ENCODE data around the gene FAM120B.

The FAM120B gene

DNA sequence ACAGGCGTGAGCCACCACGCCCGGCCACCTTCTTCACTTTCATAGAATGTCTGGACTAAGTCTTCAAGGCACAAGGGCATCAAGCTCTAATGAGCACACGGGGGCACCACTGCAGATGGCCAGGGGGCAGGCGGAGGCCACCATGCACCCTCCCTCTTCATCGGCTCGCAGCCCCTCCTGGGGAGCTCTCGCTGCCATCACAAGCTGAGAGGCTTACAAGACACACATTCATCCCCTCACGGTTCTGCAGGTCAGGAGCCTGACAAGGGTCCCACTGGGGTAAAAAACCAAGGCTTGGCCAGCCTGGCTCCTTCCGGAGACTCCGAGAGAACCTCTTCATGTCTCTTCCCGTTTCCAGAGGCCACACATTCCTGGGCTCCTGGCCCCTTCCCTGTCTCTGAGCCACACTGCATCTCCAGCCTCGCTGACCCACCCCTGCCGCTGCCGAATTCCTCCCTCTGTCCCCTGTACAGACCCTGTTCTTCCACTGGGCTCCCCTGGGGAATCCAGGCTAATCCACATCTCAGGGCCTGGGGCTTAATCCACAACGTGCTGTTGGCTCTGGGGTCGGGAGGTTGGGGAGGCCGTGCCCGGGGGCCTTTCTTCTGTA, 35.5 kb upstream of the FAM120B start:
- in situ Hi-C loops (cut with HindIII; ENCODE audit: low sequenced_read_pairs), result loop anchor here (25.0 kb wide), 1 partner anchor 434 kb away; no protein-coding TSS in a partner anchor

DNA sequence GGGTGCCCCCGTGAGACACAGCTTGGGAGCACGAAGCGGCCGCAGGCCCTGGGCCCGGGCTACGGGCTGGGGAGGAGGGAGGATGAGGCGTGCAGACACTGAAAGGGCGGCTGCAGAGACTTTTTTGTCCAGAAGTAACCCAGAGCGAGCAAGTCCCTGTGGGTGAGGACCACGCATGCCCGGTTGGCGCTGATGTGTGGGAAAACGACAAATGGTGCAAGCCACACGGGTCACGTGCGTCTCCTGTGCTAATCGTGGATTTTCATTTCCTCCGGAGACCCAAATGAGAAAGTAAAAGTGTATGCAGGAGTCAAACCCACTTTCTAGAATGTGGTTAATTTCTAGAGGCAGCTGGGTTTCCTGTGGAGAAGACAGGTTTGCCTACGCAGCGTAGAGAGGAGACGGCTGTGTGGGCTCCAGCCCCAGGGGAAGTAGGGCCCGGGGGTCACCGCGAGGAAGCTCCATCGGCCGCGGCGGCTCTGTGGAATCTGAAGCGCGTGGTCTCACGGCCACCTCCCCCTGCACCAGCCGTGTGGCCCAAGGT, 34.7 kb upstream of the FAM120B start:
- in situ Hi-C loops (cut with HindIII; ENCODE audit: low sequenced_read_pairs), result loop anchor here (25.0 kb wide), 1 partner anchor 435 kb away; no protein-coding TSS in a partner anchor

GRCh38 chr6:170272341-170273065, 34.1 kb upstream of the FAM120B start:
- in situ Hi-C loops (cut with HindIII; ENCODE audit: low sequenced_read_pairs), result loop anchor here (25.0 kb wide), 1 partner anchor 435 kb away; no protein-coding TSS in a partner anchor

DNA sequence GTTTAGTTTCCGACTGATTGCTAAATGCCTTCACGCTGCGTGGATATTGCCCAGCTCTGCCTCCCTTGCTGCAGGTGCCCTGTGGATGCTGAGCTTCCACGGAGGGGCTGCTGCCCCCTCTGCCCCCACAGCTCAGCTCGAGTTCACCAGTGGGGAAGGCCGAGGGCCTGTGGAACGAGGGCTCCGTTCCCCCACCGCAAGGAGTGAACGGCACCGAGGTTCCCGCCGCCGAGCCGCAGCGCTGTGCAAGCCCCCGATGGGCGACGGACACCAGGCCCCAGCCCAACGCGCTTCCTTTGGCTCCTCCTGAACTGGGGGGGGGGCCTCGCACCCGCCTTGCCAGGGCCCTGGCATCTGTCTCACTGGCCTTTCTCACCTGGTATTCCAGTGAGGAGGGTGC, 33.4 kb upstream of the FAM120B start:
- in situ Hi-C loops (cut with HindIII; ENCODE audit: low sequenced_read_pairs), result loop anchor here (25.0 kb wide), 1 partner anchor 436 kb away; no protein-coding TSS in a partner anchor

DNA sequence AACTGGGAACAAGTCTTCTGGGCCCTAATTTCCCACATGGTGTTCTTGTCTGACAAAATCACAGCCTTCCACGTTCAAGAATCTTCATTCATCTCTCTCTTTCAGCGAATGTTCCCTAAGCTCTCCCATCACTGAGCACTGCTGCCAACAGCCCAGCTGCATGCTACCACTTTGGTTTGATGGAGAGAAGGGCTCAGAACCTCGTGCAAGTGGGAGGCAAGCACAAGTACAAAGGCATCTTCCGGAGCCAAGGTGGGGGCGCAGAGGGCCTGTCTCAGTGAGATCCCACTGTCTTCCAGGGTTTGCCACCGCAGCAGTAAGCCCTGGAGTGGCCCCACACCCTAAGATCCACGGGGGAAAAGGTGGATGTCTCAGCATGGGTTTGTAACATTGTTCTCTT, 32.9 kb upstream of the FAM120B start:
- in situ Hi-C loops (cut with HindIII; ENCODE audit: low sequenced_read_pairs), result loop anchor here (25.0 kb wide), 1 partner anchor 436 kb away; no protein-coding TSS in a partner anchor

DNA sequence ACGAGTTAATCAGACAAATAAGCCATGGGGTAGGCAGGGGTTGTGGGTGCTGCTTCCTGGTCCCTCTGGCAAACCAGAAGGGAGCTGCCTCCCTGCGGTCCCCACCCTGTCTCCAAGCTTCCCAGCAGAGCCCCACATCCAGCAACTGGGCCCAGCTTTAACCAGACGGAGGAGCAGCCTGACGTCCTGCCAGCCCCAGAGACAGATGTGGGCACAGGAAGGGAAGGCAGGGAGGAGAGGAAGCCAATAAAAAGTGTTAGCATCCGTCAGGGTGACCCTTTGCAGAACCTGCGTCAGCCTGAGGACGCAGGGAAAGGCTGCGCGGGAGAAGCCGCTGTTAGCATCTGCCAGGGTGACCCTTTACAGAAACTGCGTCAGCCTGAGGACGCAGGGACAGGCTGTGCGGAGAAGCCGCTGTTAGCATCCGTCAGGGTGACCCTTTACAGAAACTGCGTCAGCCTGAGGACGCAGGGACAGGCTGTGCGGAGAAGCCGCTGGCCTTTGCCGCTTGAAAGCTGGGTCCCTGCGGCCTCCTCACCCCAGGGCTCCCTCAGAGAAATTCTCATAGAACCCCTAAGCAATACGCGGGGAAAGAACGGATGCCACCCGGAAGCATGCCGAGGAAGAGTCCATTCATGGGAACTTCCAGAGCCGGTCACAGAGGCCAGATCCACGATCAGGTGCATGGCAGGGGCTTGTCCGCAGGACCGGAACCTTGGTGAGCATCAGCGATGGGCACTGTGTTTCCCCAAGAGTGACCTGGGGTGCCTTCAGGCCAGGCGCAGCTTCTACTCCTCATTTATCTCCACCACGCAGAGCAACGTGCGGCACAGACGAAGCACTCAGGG, 31.6 kb upstream of the FAM120B start:
- in situ Hi-C loops (cut with HindIII; ENCODE audit: low sequenced_read_pairs), result loop anchor here (25.0 kb wide), 1 partner anchor 438 kb away; no protein-coding TSS in a partner anchor

- in situ Hi-C loops (cut with HindIII; ENCODE audit: low sequenced_read_pairs), result no loop called here
These were observed 30.0 kb upstream of the FAM120B start for GRCh38 chr6:170276369-170277057.

- in situ Hi-C loops (cut with HindIII; ENCODE audit: low sequenced_read_pairs), result no loop called here
These were observed 28.4 kb upstream of the FAM120B start for GRCh38 chr6:170277893-170278742.

- in situ Hi-C loops (cut with HindIII; ENCODE audit: low sequenced_read_pairs), result no loop called here
These were observed 27.8 kb upstream of the FAM120B start for GRCh38 chr6:170278743-170279094.

- in situ Hi-C loops (cut with HindIII; ENCODE audit: low sequenced_read_pairs), result no loop called here
These were observed 27.1 kb upstream of the FAM120B start for GRCh38 chr6:170279426-170279825.

DNA sequence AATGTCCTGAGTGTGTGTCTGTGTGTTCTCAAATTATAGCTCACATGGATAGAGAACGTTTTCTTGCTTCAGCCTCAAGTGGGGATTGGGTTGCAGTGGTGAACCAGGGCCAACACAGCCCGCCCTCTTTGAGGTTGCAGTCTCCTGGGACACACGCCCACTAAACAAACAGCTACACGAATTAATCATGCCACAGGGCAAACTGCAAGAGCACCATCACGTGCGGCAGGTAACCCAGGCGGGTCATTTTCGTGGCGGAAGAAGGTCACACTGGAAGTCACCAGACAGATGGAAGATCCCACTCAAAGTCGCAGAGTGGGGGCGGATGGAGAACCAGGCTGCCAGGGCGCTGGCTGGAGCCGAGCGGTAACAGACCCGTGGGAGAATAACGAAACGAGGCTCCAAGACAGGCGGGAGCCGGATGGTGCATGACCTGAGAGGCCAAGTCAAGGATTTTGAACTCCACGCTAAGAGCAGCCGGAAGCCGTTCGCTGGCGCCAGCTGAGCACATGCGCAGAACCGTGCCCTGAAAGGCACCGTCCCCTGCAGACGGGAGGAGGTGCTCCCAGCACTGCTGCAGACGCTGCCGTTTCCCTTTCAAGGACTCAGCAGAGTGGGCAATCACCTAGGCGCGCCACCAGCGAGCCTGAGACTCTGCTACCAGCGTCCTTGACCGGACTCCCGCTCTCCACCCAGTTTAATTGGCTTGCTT, 26.4 kb upstream of the FAM120B start:
- in situ Hi-C loops (cut with HindIII; ENCODE audit: low sequenced_read_pairs), result no loop called here

DNA sequence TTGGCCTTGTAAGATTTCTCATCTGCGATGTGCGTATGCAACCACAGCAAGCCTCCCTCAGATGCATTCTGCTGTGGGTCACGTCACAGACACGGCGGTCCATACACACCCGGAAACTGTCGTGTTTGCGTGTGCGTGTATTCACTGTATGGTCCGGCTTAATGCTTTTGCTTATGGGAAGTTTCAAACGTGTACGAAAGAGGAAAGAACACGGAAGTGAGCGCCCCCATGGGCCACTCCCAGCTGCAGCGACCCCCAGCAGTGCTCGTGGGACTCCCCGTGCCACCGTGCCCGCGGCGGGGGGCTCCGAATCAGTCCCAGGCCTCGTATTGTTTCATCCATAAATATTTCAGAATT, 25.9 kb upstream of the FAM120B start:
- in situ Hi-C loops (cut with HindIII; ENCODE audit: low sequenced_read_pairs), result no loop called here

GRCh38 chr6:170281331-170282292, 24.9 kb upstream of the FAM120B start:
- in situ Hi-C loops (cut with HindIII; ENCODE audit: low sequenced_read_pairs), result no loop called here

DNA sequence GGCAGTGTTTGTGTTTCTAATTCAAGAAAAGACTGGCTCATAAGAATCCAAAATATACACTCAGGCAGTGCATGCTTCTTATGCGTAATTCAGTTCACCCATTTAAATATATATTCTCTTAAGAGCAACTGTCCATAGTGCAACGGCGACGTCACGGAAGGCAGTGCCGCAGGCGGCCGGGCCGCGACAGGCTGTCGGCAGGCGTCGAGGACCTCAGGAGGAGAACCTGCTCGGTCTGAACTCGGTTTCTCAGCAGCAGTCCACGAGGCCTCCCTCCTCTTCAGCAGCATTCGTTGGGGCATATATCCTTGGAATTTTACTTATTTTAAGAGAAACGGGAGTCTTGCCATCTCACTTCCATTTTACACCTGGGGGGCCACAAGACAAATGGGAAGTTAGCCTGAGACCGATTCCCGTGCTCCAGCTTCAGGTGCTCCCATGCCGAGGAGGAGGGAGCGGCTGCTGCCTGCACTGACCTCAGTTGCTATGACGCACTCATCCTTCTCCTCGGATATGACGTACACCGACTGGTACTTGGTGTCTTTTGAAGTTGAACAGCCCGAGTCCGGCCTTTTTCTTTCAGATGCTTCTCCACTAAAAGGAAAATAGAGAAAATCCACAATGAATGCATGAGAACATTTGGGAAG, 23.9 kb upstream of the FAM120B start:
- in situ Hi-C loops (cut with HindIII; ENCODE audit: low sequenced_read_pairs), result no loop called here

- in situ Hi-C loops (cut with HindIII; ENCODE audit: low sequenced_read_pairs), result no loop called here
These were observed 23.1 kb upstream of the FAM120B start for GRCh38 chr6:170283212-170284081.

- in situ Hi-C loops (cut with HindIII; ENCODE audit: low sequenced_read_pairs), result no loop called here
These were observed 22.3 kb upstream of the FAM120B start for GRCh38 chr6:170284126-170284773.
